ENCODE data around the gene TTN. TPM values are rescaled to one million over a fixed set of nuclear protein-coding genes. Genes with fewer than 3 reads are reported as not detected.

TTN gene
- total RNA-seq, 3 donors from 2014 or later: 2.9 to 23.4 (median 3.5) TPM

- DNase-seq (ENCODE audit: low spot score in 2 of 2): no peak
- Histone ChIP-seq H3K36me3 (no peaks in the 10 kb centered on the region), H3K4me1 (no peaks in the 10 kb centered on the region), H3K27me3 (no peaks in the 10 kb centered on the region), H3K9me3 (no peaks in the 10 kb centered on the region), H3K4me3 (no peak overlapping the region), H3K27ac (no peak overlapping the region)
- intact Hi-C loops (cut with DNase I; ENCODE audit: low total_unique reads): no loop called here
- TF ChIP-seq CTCF (IDR thresholded peaks at IDR 0.05) (no peak), POLR2A (IDR thresholded peaks at IDR 0.05) (no peak), POLR2AphosphoS5 (IDR thresholded peaks at IDR 0.05) (no peak)
Measured at GRCh38 chr2:178830451-178830850, 23.2 kb upstream of the TTN start.

GRCh38 chr2:178829981-178830380 lies 22.8 kb upstream of the TTN start:
- Histone ChIP-seq H3K4me3 (no peak overlapping the region), H3K4me1 (no peaks in the 10 kb centered on the region), H3K9me3 (no peaks in the 10 kb centered on the region), H3K36me3 (no peaks in the 10 kb centered on the region), H3K27me3 (no peaks in the 10 kb centered on the region), H3K27ac (no peak overlapping the region)
- intact Hi-C loops (cut with DNase I; ENCODE audit: low total_unique reads): no loop called here
- DNase-seq (ENCODE audit: low spot score in 2 of 2): no peak
- no peak for TF ChIP-seq POLR2A (IDR thresholded peaks at IDR 0.05)
- no peak for TF ChIP-seq CTCF (IDR thresholded peaks at IDR 0.05)
- no peak for TF ChIP-seq POLR2AphosphoS5 (IDR thresholded peaks at IDR 0.05)

GRCh38 chr2:178829299-178829960 lies 22.2 kb upstream of the TTN start:
- no peak for TF ChIP-seq CTCF (IDR thresholded peaks at IDR 0.05)
- TF ChIP-seq POLR2AphosphoS5 (IDR thresholded peaks at IDR 0.05): no peak
- no peak for TF ChIP-seq POLR2A (IDR thresholded peaks at IDR 0.05)
- Histone ChIP-seq H3K36me3 (no peaks in the 10 kb centered on the region), H3K27ac (no peak overlapping the region), H3K27me3 (no peaks in the 10 kb centered on the region), H3K4me3 (no peak overlapping the region), H3K9me3 (no peaks in the 10 kb centered on the region), H3K4me1 (no peaks in the 10 kb centered on the region)
- intact Hi-C loops (cut with DNase I; ENCODE audit: low total_unique reads): no loop called here
- no peak for DNase-seq (ENCODE audit: low spot score in 2 of 2)

- Histone ChIP-seq H3K9me3 (no peaks in the 10 kb centered on the region), H3K27ac (no peak overlapping the region), H3K4me1 (no peaks in the 10 kb centered on the region), H3K27me3 (no peaks in the 10 kb centered on the region), H3K4me3 (no peak overlapping the region), H3K36me3 (no peaks in the 10 kb centered on the region)
- intact Hi-C loops (cut with DNase I; ENCODE audit: low total_unique reads): no loop called here
- no peak for TF ChIP-seq POLR2AphosphoS5 (IDR thresholded peaks at IDR 0.05)
- TF ChIP-seq CTCF (IDR thresholded peaks at IDR 0.05): no peak
- no peak for TF ChIP-seq POLR2A (IDR thresholded peaks at IDR 0.05)
- no peak for DNase-seq (ENCODE audit: low spot score in 2 of 2)
Measured at GRCh38 chr2:178828486-178828881, 21.3 kb upstream of the TTN start.

- H3K27me3 ChIP-seq: no peaks in the 10 kb centered on the region
- no peaks in the 10 kb centered on the region for H3K9me3 ChIP-seq
- intact Hi-C loops (cut with DNase I; ENCODE audit: low total_unique reads): no loop called here
- no peaks in the 10 kb centered on the region for H3K36me3 ChIP-seq
- no peaks in the 10 kb centered on the region for H3K4me1 ChIP-seq
- DNase-seq (ENCODE audit: low spot score in 2 of 2): no peak
- H3K27ac ChIP-seq: no peak overlapping the region
- no peak for TF ChIP-seq POLR2AphosphoS5 (IDR thresholded peaks at IDR 0.05)
- no peak for TF ChIP-seq CTCF (IDR thresholded peaks at IDR 0.05)
- no peak for TF ChIP-seq POLR2A (IDR thresholded peaks at IDR 0.05)
- no peak overlapping the region for H3K4me3 ChIP-seq
Measured at GRCh38 chr2:178827739-178828485, 20.7 kb upstream of the TTN start.

All from breast epithelium (tissue), 4 donors.